GM21528 (cell line): Measurements from ENCODE around the gene SNTB2.

Source experiments
- ATAC-seq: cut with Tn5 transposase; IDR thresholded peaks from one replicate; pipeline ENCODE4 v1.9.1; 2021; ENCODE audit warnings: mild to moderate bottlenecking, moderate library complexity; ENCODE audit not compliant: unreplicated experiment, low FRiP score

Gene SNTB2

DNA sequence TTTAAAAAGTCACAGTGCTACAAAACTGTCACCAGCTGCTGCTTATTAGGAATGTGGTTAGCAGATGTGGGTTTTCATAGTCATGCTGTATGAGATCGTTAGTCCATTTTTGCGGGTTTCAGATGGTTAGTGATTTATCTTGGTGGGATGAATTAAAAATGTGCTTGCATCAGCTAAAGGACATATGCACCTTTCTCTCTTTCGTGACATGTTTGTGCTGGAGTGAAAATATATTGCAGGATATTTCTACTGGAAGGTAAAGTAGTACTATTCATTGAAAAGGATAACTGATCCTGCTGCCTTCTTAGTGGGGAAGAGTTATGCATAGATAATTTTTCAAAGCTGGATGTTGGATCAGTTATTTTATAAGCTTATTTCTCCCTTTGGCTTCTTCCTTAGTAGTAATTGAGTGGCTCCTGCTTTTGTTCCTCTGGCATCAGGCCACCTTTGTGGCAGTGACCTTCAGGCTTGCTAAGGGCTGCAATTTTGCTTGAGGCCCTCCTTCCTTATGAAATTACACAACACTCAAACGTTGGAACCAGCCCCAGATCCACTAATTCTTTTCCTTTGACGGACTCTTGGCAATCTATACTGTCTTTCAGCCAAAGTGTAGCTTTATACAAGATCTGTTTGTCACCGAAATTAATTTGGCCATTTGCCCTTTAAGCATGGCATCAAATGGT is 7.5 kb upstream of the SNTB2 start:
- ATAC-seq = no peak

DNA sequence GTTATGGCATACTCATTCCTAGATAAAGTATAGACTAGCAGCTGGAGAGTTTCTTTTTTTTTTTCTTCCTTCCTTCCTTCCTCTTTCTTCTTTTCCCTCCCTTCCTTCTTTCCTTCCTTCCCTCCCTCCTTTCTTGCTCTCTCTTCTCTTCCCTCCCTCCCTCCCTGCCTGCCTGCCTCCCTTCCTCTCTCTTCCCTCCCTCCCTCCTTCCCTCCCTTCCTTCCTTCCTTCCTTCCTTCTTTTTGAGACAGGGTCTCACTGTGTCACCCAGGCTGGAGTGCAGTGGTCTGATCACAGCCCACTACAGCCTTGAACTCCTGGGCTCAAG is 7.0 kb upstream of the SNTB2 start:
- ATAC-seq = no peak

DNA sequence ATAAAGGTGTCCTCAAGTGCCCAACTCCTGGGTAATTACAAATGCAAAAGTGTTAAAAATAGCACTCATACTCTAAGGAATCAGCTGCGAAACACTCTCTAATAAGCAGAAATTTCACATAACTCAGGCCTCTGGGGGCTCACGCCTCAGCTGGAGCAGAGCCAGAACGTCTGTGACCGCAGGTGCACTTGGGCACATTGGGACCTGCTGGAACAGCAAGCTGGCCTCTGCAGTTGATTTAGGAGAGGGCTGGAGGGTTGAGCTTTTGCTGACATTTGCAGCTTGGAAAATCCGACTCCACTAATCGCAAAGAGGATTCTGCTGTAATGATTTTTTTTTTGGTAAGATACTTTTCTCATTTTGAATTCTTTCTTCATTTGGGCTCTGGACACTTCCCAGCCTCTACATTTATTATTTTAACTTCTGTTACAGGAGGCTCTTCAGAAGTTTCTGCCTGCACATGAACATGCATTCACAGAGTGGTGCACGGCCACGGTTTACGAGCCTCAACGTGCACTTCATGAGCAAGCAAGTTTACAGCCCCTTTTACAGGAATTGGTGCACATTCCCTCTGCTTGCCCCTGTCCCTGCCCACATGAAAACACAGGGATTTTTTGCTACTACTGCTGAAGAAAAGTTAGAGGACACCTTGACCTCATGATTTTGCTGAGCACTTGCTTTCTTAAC is 4.1 kb upstream of the SNTB2 start:
- no peak for ATAC-seq

DNA sequence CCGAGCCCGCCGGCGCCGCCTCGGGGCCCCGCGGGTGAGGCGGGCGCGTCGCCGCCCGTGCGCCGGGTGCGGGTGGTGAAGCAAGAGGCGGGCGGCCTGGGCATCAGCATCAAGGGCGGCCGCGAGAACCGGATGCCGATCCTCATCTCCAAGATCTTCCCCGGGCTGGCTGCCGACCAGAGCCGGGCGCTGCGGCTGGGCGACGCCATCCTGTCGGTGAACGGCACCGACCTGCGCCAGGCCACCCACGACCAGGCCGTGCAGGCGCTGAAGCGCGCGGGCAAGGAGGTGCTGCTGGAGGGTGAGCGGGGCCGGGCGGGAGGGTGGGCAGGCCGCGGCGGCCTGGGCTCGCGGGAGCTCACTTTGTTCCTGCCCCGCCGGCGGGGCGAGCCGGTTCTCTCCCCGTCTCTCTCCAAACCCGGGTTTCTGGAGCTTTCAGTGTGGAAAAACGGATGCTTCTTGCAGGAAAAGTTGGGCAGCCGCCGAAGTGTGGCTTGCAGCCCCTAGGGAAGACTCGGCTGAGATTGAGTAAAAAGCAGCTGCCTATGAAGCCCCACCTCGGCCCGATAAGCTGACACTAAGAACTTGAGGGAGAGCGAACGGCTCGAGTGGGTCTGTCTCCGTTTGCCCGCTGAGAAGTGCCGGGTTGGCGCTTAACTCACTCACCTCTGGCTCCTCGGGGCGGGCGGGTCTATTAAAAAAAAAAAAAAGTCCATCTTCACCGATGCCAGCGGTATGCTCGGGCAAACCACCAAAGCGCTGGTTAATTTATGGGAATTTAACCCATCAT is 677 bp downstream of the SNTB2 start:
- ATAC-seq = peak; percentile 45

DNA sequence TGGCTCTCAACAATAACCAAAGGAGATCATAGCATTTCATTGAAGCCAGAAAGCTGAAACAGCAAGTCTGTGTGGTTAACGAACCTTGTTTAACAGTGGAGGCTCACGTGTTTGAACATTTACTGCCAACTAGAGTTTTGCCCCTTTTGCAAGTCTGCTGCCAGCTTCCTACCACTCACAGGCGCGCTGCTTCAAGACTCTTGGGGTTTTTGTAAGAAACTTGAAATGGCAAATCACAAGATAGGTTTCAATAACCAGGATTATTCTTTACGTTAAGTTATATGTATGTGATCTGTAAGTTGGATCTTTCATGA is 1.2 kb downstream of the SNTB2 start:
- no peak for ATAC-seq

DNA sequence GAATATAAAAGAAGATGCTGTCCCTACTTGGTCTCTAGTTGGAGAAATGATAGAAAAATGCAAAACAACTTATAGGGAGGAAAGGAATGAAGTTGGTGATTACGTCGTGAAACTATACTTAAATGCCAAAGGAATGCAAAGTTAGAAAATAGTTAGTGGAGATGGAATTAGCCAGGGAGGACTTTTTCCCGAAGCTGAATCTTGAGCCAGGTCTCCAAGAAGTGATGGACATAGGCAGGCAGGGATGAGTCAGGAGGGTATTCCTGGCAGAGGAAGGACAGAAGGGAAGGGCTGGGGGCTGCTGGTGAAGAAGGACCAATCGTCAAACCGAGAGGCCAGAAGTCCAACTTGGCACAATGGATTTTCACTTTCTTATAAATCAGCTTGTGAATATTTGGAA is 1.8 kb downstream of the SNTB2 start:
- ATAC-seq = no peak

DNA sequence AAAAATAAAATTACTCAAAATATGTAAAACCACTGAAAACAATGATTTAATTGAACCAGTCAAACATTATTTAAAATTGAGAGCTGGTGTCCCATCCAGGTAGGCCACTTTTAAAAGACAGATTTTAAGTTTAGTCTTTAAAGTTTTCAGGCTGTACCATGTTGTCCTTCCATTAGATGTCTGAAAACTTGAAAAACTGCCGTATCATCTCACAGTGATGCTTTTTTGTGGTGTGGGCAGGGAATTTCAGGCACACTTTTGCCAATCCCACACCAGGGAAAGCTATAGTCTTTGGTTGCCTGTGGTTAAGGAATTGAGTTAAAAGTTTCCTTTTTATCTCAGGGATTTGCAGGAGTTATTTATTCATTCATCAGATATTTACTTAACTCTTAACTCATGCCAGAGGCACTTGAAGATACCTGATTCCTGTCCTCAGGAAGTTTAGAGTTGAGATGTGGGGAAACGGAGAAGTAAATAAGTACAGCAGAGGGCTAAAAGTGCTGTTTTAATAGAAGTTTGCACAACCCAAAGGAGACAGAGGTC is 3.2 kb downstream of the SNTB2 start:
- no peak for ATAC-seq

DNA sequence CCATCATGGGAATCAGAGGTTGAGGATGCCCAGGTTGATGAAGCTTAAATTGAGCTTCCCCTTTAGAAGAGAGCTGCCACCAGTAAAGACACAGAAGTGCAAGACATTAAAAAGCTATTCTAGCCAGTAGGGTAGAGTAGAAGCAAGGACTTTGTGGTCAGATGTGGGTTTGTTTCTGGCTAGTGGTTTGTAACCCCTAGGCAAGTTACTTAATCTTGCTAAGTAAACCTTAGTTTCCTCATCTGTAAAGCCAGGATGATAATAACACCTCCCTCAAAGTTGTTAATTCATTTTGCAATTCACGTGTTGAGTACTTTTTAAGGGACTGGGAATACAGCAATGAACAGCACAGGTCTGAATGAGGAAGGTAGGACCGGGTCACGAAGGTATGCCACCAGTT is 3.6 kb downstream of the SNTB2 start:
- no peak for ATAC-seq

DNA sequence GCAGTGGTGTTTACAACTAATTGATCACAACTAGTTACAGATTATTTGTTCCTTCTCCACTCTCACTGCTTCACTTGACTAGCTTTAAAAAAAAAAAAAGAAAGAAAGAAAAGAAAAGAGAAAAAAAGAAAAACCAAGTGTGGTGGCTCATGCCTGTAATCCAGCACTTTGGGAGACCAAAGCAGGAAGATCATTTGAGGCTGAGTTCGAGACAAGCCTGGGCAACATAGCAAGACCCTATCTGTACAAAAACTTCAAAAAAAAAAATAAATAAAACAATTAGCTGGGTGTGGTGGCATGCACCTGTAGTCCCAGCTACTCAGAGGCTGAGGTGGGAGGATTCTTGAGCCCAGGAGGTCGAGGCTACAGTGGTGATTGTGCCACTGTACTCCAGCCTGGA is 4.2 kb downstream of the SNTB2 start:
- no peak for ATAC-seq

DNA sequence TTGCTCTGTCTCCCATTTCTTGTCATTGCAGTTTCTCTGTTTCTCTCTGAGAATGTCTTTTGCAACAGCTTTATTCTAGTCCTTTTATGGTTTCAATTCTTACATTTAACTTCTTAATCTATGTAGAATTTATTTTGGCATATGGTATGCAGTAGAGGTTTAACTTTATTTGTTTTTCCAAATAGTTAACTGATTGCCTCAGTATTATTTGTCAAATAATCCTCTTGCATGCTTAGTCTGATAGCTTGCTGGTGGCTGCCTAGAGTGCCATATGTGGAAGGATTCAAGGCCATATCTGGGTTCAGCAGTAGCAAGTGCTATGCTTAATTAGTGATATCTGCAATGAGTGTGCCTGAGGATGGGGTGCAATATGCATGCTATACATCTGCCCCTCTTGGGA is 6.9 kb downstream of the SNTB2 start:
- ATAC-seq = no peak

DNA sequence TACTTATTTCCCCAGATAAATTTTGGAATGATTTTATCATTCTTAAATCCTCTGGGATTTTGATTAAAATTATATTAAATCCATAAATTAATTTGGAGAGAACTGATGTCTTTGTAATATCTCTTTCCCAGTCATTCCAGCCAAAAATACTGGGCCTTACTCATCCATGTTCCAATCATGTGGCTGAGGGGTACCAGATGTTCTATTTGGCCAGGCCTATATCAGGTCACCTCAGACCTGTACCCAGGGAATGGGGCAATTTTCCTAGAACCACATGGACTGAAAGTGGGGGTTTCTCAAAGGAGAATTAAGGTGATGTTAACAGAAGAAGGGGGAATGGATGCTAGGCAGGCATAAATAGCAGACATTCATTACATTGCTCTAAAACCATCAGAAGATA is 7.5 kb downstream of the SNTB2 start:
- ATAC-seq = no peak

DNA sequence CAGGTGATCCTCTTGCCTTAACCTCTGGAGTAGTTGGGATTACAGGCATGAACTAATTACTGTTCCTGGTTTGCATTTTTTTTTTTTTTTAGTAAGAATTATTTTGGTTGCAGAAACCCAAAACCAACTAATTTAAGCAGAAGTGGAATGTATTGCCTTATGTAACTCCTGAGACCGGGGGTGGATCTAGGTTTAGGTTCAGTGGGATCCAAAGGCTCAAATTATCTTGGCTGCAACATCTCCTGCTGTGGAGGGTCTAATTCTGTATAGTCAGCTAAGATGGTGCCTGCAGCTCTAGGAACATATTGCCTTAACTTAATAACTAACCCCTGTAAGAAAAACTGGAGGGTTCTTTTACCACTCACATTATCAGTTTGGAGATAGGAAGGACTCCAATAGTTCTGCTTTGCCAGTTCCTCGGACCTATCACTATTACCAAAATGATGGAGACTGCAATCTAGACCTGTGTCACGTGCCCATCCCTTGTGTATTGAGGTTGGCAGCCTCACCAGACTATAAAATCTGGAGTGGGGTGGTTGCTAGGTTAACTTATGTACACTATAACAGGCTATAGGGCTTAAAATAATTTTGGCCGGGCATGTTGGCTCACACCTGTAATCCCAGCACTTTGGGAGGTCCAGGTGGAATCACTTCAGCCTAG is 8.5 kb downstream of the SNTB2 start:
- no peak for ATAC-seq

DNA sequence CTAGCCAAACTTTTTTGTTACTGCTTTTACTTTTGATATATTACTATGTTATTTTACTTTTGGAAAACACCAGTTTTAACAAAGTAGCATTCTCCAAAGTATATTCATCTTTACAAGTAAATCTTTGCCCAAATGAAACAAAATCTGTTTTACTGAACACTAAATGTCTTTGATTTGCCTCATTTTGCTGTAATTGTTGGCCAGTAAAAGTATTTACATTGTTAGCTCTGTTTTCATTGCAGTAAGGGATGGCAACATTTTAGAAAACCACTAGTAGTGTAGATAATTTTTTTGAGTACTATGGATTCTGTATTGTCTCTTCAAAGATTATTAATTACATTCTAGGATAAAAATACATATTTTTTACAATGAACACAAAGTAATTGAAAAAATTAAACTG is 10.6 kb downstream of the SNTB2 start:
- ATAC-seq = no peak

DNA sequence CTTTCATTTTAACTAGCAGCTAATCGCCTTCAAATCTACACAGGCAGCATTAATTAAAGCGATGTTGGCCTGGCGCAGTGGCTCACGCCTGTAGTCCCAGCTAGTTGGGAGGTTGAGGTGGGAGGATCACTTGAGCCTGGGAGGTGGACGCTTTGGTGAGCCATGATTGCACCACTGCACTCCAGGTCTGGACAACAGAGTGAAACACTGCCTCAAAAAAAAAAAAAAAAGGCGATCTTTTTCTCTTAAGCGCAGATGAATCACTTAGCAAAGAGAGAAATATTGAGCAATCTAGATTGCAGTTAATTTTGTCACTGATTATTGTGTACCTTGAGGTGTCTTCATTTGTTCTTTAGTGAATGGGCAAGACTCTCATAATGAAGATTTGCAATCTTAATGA is 12.4 kb downstream of the SNTB2 start:
- ATAC-seq = no peak

DNA sequence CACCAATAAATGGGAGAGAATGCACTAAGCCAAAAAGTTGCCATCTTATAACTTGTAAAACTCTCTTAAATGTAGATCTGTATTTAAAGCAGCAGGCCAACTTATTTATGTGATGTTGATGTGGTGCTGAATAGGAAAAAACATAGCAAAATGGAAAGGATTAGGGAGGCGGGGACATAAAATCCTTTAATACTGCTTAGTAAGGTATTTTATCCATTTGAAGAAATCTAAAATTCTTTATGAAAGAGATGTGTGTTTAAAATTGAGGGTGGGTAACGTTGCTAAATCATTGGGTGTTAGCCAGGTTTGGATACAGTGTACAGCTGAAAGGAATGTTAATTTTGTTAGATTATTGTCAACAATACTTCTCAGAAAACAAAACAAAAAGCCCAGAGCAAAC is 14.3 kb downstream of the SNTB2 start:
- ATAC-seq = no peak

DNA sequence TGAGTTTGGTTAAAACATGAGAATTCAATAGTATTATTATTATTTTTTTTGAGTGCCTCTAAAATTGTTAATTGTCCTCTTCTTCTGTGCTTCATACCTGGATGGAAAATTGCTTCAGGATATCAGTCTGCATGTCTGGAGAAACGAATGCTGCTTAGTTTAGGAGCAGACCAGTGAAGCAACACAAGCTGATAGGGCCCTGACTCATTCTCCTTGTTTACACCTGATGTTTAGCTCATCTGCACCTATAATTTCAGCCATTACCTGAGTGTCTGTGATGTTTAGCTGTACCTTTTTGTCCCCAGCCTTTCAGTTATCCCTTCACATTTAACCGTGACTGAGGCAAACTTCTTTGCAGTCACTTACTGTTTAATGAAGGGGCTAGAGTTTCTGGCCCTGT is 14.8 kb downstream of the SNTB2 start:
- ATAC-seq = no peak

DNA sequence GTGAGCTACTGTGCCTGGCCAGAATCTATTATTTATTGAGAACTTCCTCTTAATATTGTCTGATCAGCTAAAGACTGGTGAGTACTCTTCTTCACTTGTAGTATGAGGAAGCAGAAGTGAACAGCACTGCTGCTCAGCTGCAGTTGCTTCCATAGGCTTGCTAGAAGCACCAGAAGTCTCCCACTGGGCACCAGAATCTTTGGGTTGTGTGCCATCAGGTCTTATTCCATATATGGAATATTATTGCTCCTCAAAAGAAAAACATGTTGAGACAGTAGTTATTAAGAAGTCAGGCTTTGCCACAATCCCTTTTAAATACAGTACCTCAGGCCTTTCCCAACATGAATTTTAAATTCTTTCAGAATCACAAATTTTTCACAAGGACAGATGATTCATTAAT is 17.2 kb downstream of the SNTB2 start:
- ATAC-seq = no peak

DNA sequence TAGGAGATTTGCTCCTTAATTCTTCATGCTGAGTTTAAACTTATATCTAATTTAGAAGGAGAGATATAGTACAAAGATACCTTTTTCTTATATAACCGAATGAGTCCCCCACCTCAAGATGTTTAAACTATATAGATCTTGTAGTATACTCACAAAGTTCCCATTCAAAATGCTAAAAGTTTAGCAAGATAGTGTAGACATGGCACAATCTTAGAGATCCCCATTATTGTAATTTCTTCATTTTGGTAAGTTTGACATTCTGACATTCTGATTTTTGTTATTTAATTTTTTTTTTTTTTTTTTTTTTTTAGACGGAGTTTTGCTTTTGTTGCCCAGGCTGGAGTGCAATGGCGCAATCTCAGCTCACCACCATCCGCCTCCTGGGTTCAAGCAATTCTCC is 22.8 kb downstream of the SNTB2 start:
- no peak for ATAC-seq

DNA sequence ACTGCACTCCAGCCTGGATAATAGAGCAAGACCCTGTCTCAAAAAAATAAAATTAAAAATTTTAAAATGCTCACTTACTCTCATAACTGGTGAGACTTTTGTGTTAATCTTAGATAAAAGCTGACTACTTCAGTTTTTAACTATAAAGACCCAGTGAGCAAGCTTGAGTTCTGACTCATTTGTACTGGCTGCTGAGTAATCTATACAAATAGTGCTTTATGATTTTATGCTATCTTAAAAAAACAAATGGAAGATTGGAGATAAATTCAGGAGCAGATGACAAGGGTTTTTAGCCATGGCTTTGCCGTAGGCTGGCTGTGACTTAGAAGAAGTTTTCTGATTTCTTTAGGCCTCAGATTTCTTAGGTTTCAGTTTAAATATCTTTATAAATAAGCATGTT is 30.5 kb downstream of the SNTB2 start:
- no peak for ATAC-seq

DNA sequence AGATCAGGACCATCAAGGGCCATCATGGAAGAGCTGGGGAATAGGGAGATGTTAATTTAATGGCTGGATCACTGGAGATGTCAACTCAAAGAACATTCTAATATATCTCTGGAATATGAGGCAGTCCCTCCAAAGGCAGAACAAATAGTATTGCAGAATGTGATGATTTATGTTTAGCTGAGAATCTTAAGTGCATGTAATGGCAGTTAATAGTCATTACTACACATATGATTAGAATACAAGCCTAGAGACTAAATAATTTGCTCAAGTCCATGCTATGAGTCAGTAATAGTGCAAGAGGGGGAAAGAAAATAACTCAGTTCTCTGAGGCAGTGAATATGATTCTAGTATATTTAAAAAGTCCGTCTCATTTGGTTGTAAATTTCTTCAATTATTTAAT is 32.3 kb downstream of the SNTB2 start:
- no peak for ATAC-seq

DNA sequence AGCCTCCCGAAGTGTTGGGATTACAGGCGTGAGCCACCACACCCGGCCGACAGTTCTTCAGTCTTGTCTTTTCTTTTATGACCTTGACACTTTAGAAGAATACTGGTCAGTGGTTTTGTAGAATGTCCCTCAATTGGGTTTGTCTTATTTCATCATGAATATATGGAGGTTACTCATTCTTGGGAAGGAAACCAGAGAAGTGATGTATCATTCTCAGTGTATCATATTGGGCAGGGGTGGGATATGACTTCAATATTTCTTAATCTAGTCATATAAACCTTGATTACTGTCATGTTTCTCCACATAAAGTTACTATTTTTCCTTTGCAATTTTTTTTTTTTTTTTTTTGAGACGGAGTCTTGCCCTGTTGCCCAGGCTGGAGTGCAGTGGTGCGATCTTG is 36.9 kb downstream of the SNTB2 start:
- ATAC-seq = no peak
